NK-92 treated with Interleukin-12 subunit alpha and Interleukin-12 subunit beta, amount 100 ng/mL, for 24 hours (cell line): ENCODE results near the gene KRT1.

Source experiments
- DNase-seq: peaks from one replicate; lab custom pipeline; 2025; lab: John Stamatoyannopoulos, UW

Gene KRT1

DNA sequence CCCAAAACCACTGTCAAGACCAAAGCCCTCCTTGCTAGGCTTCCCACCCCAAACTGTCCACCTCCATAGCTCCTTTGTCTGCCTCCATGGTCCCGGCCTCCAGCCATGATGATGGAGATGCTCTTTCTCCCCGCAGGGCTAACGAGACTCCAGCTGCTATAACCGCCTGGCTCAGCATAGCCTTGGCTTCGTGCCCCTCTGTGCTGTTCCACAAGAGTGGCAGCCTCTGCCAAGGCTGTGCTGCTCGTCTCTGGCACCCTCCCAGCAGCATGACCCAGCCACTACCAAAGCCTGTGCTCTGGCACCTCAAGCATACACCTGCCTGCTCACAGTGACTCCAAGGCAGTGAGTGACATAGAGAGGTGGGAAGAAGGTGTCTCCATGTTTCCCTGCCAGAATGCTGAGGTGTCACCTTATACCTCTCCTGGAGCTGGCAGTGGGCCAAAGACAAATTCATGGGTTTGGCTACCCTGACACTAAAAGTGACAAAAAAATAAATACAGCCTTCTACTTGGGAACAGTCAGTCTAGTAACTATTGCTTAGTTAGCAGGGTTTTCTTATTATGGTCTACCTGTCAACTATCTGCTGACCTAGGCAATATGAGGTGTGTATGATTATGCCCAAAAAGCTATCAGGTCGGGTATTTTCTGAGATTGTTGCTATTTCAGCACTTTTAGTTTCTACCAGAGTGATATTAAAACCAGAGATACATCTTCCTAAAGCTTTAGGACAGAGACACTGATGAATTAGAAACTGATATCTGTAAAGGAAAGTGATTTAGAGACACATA, 45.7 kb downstream of the KRT1 start:
- DNase-seq = no peak

DNA sequence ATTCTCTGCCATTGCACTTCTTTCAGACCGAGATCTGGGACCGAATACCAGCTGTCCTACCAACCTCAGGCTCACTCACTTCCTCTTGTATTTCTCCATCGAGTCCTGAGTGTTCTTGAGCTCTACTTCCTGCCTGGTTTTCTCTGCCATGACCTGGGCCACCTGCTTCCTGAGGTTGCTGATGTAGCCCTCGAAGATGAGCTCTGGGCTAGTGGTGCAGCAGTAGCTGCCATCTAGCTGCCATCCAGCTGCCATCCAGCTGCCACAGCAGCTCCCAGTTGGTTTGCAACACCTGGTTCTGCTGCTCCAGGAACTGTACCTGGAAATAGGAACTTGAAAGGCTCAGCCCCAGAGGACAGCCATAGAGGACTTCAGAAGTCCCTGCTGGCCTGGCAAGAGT, 46.8 kb downstream of the KRT1 start:
- DNase-seq = no peak

DNA sequence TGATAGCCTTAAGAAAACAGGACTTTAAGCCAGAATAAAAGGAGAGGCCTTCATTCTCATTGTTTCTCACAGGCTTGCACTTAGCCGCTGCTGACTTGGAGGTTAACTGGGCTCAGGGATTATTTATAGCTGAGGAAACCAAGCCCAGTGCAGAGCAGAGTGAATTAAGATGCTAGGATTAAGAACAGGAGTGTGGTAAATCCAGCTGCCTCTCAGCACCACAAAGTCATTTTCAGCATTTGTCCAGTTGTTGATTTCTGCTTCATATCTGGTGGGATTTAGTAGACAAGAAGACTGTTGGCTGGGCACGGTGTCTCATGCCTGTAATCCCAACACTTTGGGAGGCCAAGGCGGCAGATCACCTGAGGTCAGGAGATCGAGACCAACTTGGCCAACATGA, 47.6 kb downstream of the KRT1 start:
- no peak for DNase-seq

DNA sequence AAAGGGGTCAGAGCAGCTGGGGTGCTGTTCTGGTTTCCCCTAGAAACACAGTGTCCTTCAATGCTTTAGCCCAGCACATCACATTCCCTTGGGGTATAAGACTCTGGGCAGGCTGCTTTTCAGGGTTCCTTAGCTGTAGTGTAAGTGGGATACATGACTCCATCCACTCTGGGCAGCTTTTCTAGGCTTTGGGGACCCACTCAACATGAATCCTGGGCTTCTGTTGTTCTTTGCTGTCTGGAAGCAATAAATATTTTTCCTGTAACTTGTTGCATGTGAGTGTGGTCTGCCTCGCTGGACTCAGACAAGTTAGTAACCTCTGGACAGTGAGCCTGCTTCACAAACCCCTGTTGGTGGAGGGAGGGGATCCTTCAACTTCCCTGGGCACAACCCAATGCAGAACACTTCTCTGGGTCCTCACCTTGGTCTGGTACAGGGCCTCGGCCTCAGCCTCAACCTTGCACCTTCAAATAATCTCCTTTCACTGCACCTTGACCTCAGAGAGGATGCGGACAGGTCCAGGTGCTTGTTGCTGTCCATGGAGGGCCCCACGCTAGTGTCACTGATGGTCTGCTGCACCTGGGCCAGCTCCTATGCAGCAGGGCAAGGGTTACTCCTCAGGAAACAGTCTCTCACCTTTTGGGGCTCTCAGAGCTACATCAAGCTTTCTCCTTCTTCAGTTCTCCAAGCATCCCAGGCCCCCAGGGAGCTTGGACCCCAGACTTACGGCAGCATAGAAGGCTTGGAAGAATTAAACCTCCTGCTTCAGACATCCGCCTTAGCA, 48.3 kb downstream of the KRT1 start:
- DNase-seq = no peak

DNA sequence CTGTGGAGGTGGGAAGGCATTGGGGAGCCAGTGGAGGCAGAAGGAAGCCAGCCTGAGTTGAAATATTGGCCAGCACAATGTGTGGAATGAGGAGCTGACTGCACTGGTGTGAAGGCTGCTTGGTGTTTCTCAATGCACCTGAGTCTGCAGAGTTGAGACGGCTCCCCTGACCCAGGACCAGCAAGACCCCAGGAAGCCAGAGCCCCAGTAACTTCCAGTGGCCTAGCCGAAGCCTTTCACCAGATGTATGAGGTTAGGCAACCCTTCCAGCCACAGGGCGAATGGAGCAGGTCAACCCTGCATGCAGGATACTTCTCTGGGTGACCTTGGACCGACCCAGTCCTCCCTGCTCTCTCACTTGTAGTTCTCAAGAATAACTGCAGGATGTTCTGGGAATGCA, 48.9 kb downstream of the KRT1 start:
- no peak for DNase-seq

DNA sequence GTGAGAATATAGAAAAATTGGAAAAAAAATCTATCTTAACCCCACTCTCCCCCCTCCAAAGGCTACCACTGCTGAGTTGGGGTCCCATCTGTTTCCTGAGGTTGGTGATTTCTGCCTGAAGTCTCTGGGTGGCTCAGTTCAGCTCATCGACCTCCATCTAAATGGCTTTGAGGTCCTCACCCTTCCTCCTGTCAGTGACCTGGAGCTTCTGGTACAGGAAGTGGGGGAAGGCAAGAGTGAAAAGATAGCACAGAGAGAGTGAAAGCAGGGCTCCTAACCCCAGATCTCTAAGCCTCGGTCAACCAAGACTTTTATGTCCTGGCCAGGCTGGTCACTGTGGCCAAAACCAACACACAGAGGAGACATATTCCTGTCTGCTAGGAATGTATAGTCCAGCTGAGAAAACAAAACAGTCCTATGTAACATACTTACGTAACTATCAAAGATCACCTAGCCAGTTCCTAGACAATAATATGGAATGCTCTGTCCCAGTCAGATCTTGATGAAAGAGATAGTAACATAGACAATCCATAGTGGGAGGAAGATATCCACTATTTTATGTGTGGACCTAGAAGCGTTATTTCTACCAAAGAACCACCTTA, 49.5 kb downstream of the KRT1 start:
- DNase-seq = no peak

DNA sequence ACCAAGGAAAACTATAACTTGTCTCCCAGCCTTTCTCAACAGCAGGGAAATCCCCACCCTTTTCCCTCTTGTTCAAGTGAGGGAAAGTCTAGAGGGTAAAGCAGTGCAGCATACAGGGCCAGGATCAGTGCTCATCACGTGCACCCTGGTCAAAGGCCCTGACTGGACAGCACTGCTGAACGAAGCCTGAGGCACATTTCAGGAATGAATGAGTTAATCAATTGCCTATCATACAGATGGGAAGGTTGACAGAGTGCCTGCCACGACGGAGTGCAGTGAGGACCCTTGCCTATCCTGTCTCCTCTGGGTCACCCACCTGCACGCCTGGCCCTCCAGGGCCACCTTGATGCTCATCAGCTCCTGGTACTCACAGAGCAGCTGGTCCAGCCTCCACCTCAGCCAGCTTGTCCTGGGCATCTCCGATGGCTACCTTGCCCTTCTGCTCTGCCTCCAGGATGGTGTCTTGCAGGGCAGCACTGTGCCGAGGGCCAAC, 50.2 kb downstream of the KRT1 start:
- DNase-seq = no peak

DNA sequence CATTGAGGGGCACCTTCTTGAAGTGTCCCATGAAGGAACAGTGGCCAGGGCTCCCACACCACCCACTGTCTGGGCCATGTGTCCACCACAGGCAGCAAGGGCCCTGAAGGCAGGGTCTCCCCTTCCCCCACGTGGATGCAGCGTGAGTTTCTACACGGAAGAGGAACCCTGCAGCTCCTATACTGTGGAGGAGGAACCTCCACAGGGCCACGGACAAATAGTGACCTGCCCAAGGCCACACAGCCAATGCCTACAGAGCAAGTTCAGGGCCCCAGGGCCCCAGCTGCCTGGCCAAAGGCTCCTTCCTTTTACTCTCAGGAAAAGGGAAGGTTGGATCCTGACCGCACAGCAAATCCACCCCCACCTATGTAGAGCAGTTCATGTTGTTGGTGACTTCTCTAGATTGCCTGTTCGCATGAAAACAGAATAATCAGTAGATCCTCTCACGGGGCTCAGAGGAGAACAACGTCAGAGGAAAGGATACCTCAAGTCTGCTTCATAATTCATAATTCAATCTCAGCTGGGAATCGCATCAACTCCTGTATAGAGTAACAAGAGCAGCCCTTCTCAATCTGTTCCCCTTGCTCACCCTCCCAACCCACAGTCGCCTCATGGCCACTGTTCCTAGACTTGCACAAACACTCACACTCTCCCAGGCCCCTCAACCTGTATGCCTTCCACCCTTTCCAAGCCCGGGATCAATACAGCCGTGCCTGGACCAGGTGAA, 50.8 kb downstream of the KRT1 start:
- no peak for DNase-seq

DNA sequence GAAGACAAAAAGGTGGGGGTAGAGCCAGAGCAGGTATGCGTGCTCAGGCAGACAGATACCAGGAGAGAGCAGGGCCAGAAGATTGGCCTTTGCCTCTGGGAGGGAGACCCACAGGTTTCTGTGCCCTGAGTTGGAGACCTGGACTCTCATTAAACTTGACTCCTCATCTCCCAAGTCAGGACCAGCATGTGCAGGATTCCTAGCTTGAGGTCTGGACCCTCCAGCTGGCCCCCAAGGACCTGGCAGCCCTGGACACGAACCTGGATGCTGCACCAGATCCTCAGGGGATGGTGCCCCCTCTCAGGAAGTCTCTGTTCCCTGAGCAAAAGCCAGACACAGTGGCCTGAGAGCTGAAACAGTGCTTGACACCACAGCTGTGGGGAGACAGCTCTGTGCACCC, 51.4 kb downstream of the KRT1 start:
- DNase-seq = no peak

DNA sequence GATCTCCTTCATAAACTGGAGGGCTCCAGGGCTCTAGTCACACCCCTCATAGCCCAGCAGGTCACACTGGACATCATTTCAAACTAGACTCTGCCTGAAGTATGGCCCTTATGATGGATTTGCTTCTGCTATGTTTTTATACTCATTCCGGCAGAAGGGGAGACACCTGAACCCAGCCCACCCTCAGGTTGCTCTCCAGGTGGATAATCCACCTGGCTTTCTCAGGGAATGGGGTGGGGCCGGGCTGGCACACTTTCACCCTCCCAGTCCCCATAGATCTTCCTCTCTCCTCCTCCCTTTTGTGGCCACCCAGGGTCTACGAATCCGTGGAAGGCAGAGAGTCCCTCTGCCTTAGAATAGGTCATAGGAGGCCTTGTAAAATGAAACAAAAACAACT, 52.1 kb downstream of the KRT1 start:
- no peak for DNase-seq

DNA sequence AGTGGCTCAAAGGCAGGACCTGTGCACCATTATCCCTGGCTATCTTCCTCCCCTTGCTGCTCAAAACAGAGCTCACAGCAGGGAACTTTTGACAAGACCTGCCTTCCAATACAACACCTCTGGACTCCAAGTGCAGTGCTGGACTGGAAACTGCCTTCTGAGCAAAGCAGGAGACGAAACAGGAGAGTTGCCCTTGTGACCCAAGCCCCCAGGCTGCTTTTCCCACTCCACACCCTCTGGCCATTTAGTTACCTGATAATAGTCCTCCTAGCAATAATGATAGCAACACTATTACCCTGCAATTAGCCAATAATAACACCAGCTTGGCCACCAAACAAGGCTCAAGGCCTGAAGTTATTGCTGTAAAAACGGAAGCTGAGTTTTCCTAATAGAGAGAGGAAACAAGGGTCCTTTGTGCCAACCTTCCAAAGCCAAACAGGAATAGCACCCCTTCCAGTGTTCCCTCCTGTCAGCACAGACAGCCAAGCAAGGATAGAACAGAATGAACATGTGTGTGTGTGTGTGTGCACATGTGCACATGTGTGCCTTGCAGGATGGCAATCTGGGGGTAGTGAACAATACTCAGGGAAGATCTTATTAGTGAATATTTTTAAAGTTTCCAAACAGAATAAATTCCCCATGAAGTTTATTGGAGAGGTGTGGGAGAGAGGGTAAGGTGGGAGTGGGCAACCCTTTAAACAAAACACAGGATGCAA, 52.7 kb downstream of the KRT1 start:
- DNase-seq = no peak
